ENCODE measurements around the gene RASGEF1B.

RASGEF1B gene

GRCh38 chr4:81395239-81395638 lies 76.5 kb downstream of the RASGEF1B start:
- intact Hi-C loops (cut with DNase I; ENCODE audit: low total_unique reads): no loop called here
- no peak for TF ChIP-seq CTCF (IDR thresholded peaks at IDR 0.05)
- no peaks in the 10 kb centered on the region for H3K27me3 ChIP-seq
- H3K9me3 ChIP-seq: no peaks in the 10 kb centered on the region
- H3K4me3 ChIP-seq: no peak overlapping the region
- H3K36me3 ChIP-seq: no peaks in the 10 kb centered on the region
- H3K4me1 ChIP-seq: no peaks in the 10 kb centered on the region
- no peak overlapping the region for H3K27ac ChIP-seq
- DNase-seq: no peak

GRCh38 chr4:81392164-81392563 lies 79.5 kb downstream of the RASGEF1B start:
- no peak for DNase-seq
- H3K4me3 ChIP-seq: no peak overlapping the region
- intact Hi-C loops (cut with DNase I; ENCODE audit: low total_unique reads): no loop called here

GRCh38 chr4:81389720-81390119 lies 82.0 kb downstream of the RASGEF1B start:
- no peak overlapping the region for H3K27ac ChIP-seq
- TF ChIP-seq CTCF (IDR thresholded peaks at IDR 0.05): no peak
- DNase-seq: no peak
- H3K4me3 ChIP-seq: no peak overlapping the region
- H3K27me3 ChIP-seq: no peaks in the 10 kb centered on the region
- intact Hi-C loops (cut with DNase I; ENCODE audit: low total_unique reads): no loop called here
- no peaks in the 10 kb centered on the region for H3K4me1 ChIP-seq
- no peaks in the 10 kb centered on the region for H3K36me3 ChIP-seq
- peaks cover 0 to 4% (median 0%) of the 10 kb centered on the region in 3 donors for H3K9me3 ChIP-seq

More at GRCh38 chr4:81392164-81392563, 79.5 kb downstream of the RASGEF1B start:
- TF ChIP-seq CTCF (IDR thresholded peaks at IDR 0.05): no peak
- Histone ChIP-seq H3K9me3 (peaks cover 0 to 3% (median 0%) of the 10 kb centered on the region in 3 donors), H3K4me1 (no peaks in the 10 kb centered on the region), H3K36me3 (no peaks in the 10 kb centered on the region), H3K27me3 (no peaks in the 10 kb centered on the region), H3K27ac (no peak overlapping the region)

GRCh38 chr4:81380437-81380836 lies 91.3 kb downstream of the RASGEF1B start:
- H3K27me3 ChIP-seq: no peaks in the 10 kb centered on the region
- H3K36me3 ChIP-seq: no peaks in the 10 kb centered on the region
- H3K4me1 ChIP-seq: no peaks in the 10 kb centered on the region
- no peak overlapping the region for H3K4me3 ChIP-seq
- H3K27ac ChIP-seq: no peak overlapping the region
- no peak for TF ChIP-seq CTCF (IDR thresholded peaks at IDR 0.05)
- intact Hi-C loops (cut with DNase I; ENCODE audit: low total_unique reads): no loop called here
- DNase-seq: no peak
- H3K9me3 ChIP-seq: no peaks in the 10 kb centered on the region

- Histone ChIP-seq H3K9me3 (no peaks in the 10 kb centered on the region), H3K27ac (no peak overlapping the region), H3K36me3 (no peaks in the 10 kb centered on the region), H3K27me3 (no peaks in the 10 kb centered on the region), H3K4me1 (no peaks in the 10 kb centered on the region), H3K4me3 (no peak overlapping the region)
- intact Hi-C loops (cut with DNase I; ENCODE audit: low total_unique reads): no loop called here
- TF ChIP-seq CTCF (IDR thresholded peaks at IDR 0.05): no peak
- no peak for DNase-seq
Observed at GRCh38 chr4:81378386-81378785, 93.3 kb downstream of the RASGEF1B start.

GRCh38 chr4:81377191-81377590 lies 94.5 kb downstream of the RASGEF1B start:
- intact Hi-C loops (cut with DNase I; ENCODE audit: low total_unique reads): no loop called here
- Histone ChIP-seq H3K36me3 (no peaks in the 10 kb centered on the region), H3K27me3 (no peaks in the 10 kb centered on the region), H3K4me3 (no peak overlapping the region), H3K9me3 (no peaks in the 10 kb centered on the region), H3K27ac (no peak overlapping the region), H3K4me1 (no peaks in the 10 kb centered on the region)
- no peak for TF ChIP-seq CTCF (IDR thresholded peaks at IDR 0.05)
- no peak for DNase-seq
